Fibroblast of skin of left biceps (primary cell): Measurements from ENCODE around the gene C9orf78.

Experiments used
- DNase-seq, 2 experiments: peaks; one replicate each; pipeline ENCODE4 v3.0.0-alpha.2; 2013; ENCODE audit warnings: low read depth in 2 of 2

C9orf78 gene

GRCh38 chr9:129868023-129868871 lies 33.2 kb upstream of the C9orf78 start:
- no peak for DNase-seq

GRCh38 chr9:129867136-129868022 lies 32.3 kb upstream of the C9orf78 start:
- no peak for DNase-seq

- no peak for DNase-seq
These were observed 31.5 kb upstream of the C9orf78 start for GRCh38 chr9:129866394-129867135.

- no peak for DNase-seq
These were observed 30.7 kb upstream of the C9orf78 start for GRCh38 chr9:129865668-129866320.

- no peak for DNase-seq
These were observed 30.0 kb upstream of the C9orf78 start for GRCh38 chr9:129864991-129865647.

GRCh38 chr9:129863059-129863690 lies 28.1 kb upstream of the C9orf78 start:
- DNase-seq: peak; percentile 54 to 55

GRCh38 chr9:129861447-129861827 lies 26.4 kb upstream of the C9orf78 start:
- DNase-seq: no peak

- DNase-seq: no peak
These were observed 25.8 kb upstream of the C9orf78 start for GRCh38 chr9:129860653-129861446.

GRCh38 chr9:129858167-129858962 lies 23.3 kb upstream of the C9orf78 start:
- no peak for DNase-seq

GRCh38 chr9:129857207-129857606 lies 22.1 kb upstream of the C9orf78 start:
- no peak for DNase-seq

- DNase-seq: no peak
These were observed 19.6 kb upstream of the C9orf78 start for GRCh38 chr9:129854588-129855110.

GRCh38 chr9:129853614-129854013 lies 18.5 kb upstream of the C9orf78 start:
- DNase-seq: no peak

GRCh38 chr9:129852579-129852978 lies 17.5 kb upstream of the C9orf78 start:
- DNase-seq: no peak

- DNase-seq: no peak
These were observed 16.7 kb upstream of the C9orf78 start for GRCh38 chr9:129851821-129852220.

GRCh38 chr9:129850821-129851550 lies 15.9 kb upstream of the C9orf78 start:
- no peak for DNase-seq

GRCh38 chr9:129849901-129850300 lies 14.8 kb upstream of the C9orf78 start:
- DNase-seq: no peak

- DNase-seq: no peak
These were observed 13.8 kb upstream of the C9orf78 start for GRCh38 chr9:129848712-129849441.
